PFSK-1 (cell line): Measurements from ENCODE around the gene PNISR. TPM values are rescaled to one million over a fixed set of nuclear protein-coding genes. Genes with fewer than 3 reads are reported as not detected.

ENCODE experiments used
- FOXP2 ChIP-seq: optimal IDR thresholded peaks from 2 replicates; pipeline ENCODE3; 2011; ENCODE audit warnings: borderline replicate concordance, control low read depth, inconsistent platforms; ENCODE audit not compliant: insufficient read depth; ENCODE audit errors: extremely low read length, extremely low read depth
- POLR2AphosphoS5 ChIP-seq: IDR thresholded peaks from 2 replicates; pipeline ENCODE4 v1.6.1; 2012; ENCODE audit warnings: low read depth, mild to moderate bottlenecking, control low read depth, low read length, moderate library complexity
- REST ChIP-seq, 2 experiments: IDR thresholded peaks; 2 replicates each; pipeline versions ENCODE4 v1.6.1 to v1.8.0; 2011 to 2012; ENCODE audit warnings: low read depth in 2 of 2, low read length in 2 of 2, control low read depth in 1 of 2, inconsistent platforms in 1 of 2, mild to moderate bottlenecking in 1 of 2, moderate library complexity in 1 of 2; ENCODE audit not compliant: insufficient read depth in 1 of 2
- SIN3A ChIP-seq: IDR thresholded peaks from 2 replicates; pipeline ENCODE4 v1.6.1; 2012; ENCODE audit warnings: mild to moderate bottlenecking, low read length, moderate library complexity, borderline replicate concordance; ENCODE audit not compliant: insufficient read depth
- TAF1 ChIP-seq: IDR thresholded peaks from 2 replicates; pipeline ENCODE4 v1.6.1; 2012; ENCODE audit warnings: low read length, control low read depth, borderline replicate concordance; ENCODE audit not compliant: insufficient read depth
- polyA plus RNA-seq: library from polyadenylated mRNA; unstranded; fragments of >200 nt; gene quantifications from one replicate; pipeline ENCODE4 v1.2.1, GENCODE V29; 2012; ENCODE audit warnings: low read depth, missing spikeins; ENCODE audit not compliant: insufficient read length

Gene PNISR
- 34.3 TPM for polyA plus RNA-seq

- TF ChIP-seq TAF1 = 0 out of 2 replicates have a peak, but pooled peaks have one; percentile 69
- no peak for TF ChIP-seq FOXP2
- peak; percentile 53; the same call in 1 of the 2 replicates for TF ChIP-seq SIN3A
- peak; percentile 95 for TF ChIP-seq POLR2AphosphoS5
- TF ChIP-seq REST (IDR thresholded peaks at IDR 0.05; ENCODE audit: insufficient read depth in 1 of 2, low read depth in 2 of 2, low read length in 2 of 2) = peak in 1 of 2 experiments; percentile 67; a peak in 2 of 4 replicates
Measured at GRCh38 chr6:99424761-99425646, at the start of gene PNISR. TSS of gene PNISR (minus strand) at chr6:99425308. CDS start at chr6:99414659, 10,649 bp downstream.

- TF ChIP-seq POLR2AphosphoS5 (no peak), SIN3A (no peak), TAF1 (no peak), FOXP2 (no peak)
Measured at GRCh38 chr6:99473730-99474129, 48.6 kb upstream of the PNISR start.

- TF ChIP-seq POLR2AphosphoS5 (no peak), REST (IDR thresholded peaks at IDR 0.05; ENCODE audit: insufficient read depth in 1 of 2, low read depth in 2 of 2, low read length in 2 of 2) (no peak), TAF1 (no peak), FOXP2 (no peak), SIN3A (no peak)
Measured at GRCh38 chr6:99471638-99472037, 46.5 kb upstream of the PNISR start.

- TF ChIP-seq REST (IDR thresholded peaks at IDR 0.05; ENCODE audit: insufficient read depth in 1 of 2, low read depth in 2 of 2, low read length in 2 of 2) (no peak), SIN3A (no peak), FOXP2 (no peak), POLR2AphosphoS5 (no peak), TAF1 (no peak)
Measured at GRCh38 chr6:99467509-99468106, 42.5 kb upstream of the PNISR start.

- TF ChIP-seq FOXP2 (no peak), SIN3A (no peak), REST (IDR thresholded peaks at IDR 0.05; ENCODE audit: insufficient read depth in 1 of 2, low read depth in 2 of 2, low read length in 2 of 2) (no peak), TAF1 (no peak), POLR2AphosphoS5 (no peak)
Measured at GRCh38 chr6:99458319-99458718, 33.2 kb upstream of the PNISR start.
